IPS DF 19.7 (cell line): ENCODE results near the gene RSPRY1.
"Not testable (repeated sequence)": the region's sequence is repeated elsewhere in the genome, so short reads cannot be mapped to it uniquely, and the experiment has no call there.

Experiments
- DNase-seq: peaks from one replicate; pipeline ENCODE4 v3.0.0-alpha.2; 2013; ENCODE audit warnings: low read depth, low spot score

Gene RSPRY1

GRCh38 chr16:57255686-57256415 lies 69.7 kb downstream of the RSPRY1 start:
- no peak for DNase-seq

GRCh38 chr16:57256601-57257395 lies 70.7 kb downstream of the RSPRY1 start:
- no peak for DNase-seq

GRCh38 chr16:57257455-57258070 lies 71.4 kb downstream of the RSPRY1 start:
- DNase-seq, result no peak

DNA sequence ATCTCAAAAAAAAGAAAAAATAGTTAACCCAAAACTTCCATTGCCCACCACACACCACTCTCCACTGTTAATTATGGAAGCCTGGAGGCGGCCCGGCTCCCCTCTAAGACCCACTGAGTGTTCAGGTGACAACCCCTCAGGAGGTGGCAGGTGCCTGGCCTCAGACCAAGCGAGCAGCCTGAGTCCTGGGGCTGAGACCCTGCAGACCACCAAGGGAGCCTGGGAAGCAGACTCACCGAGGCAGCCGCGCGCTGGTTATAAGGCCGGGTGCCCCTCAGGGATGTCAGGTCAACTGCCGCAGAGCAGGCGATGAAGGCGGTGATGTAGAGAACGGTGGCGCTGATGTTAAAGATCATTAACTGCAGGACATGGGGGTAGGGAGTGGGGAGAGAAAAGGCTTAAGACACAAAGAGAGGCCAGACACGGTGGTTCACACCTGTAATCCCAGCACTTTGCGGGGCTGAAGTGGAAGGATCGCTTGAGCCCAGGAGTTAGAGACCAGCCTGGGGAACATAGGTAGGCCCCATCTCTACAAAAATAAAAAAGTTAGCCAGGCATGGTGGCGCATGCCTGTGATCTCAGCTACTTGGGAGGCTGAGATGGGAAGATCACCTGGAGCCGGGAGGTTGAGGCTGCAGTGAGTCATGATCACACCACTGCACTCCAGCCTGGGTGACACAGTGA lies 72.2 kb downstream of the RSPRY1 start:
- no peak for DNase-seq

GRCh38 chr16:57258910-57259475 lies 72.9 kb downstream of the RSPRY1 start:
- no peak for DNase-seq

GRCh38 chr16:57260294-57260929 lies 74.3 kb downstream of the RSPRY1 start:
- DNase-seq, result peak; percentile 74

DNA sequence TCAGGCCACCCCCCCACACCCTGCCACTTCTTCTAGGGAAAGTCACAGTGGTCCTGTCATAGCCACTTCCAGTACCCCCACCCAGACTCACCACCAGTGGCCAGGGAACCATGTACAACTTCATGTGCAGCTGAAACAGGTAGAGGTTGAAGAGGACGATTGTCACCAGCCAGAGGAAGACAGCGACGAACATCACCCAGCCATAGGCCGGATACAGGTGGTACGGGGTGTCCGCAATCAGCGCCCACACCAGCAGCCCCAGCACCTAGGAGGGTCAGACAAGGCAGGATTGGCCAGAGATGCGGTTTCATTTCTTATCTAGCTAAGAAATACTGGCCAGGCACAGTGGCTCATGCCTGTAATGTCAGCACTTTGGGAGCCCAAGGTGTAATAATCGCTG lies 75.7 kb downstream of the RSPRY1 start:
- DNase-seq, result no peak

DNA sequence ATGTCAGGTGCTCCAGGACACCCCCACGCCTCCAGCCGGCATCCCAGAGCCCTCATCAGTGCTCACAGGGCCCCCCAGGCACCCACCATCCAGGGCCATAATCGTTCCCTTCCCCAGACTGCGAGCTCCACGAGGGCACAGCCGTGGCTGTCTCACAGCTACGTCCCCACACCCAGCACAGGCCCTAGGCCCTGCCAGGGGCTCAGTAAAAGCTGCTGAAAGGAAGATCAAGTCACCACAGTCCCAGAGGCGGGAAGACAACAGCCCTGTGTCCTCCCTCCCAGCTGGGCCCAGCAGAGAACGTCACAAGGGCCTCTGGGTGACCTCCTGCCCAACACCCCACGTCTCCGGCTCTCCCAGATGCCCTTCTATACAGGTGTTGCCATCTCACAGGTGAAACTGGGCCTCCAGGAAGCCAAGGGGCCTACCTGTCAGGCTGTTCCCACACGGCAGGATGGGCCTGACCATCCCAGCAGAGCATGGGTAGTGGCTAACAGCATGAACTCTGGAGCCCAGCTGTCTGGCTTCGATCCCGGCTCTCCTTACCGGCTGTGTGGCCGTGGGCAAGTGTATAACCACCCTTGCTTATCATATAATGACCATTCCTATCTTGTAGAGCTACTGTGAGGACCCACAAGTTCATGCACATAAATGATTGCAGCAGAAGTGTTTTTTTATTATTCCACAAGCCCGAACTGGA lies 76.9 kb downstream of the RSPRY1 start:
- DNase-seq, result no peak

- DNase-seq, result no peak
Observed at GRCh38 chr16:57263541-57264351, 77.6 kb downstream of the RSPRY1 start.

GRCh38 chr16:57264381-57264780 lies 78.3 kb downstream of the RSPRY1 start:
- no peak for DNase-seq

- no peak for DNase-seq
Observed at GRCh38 chr16:57264950-57265371, 78.8 kb downstream of the RSPRY1 start.

DNA sequence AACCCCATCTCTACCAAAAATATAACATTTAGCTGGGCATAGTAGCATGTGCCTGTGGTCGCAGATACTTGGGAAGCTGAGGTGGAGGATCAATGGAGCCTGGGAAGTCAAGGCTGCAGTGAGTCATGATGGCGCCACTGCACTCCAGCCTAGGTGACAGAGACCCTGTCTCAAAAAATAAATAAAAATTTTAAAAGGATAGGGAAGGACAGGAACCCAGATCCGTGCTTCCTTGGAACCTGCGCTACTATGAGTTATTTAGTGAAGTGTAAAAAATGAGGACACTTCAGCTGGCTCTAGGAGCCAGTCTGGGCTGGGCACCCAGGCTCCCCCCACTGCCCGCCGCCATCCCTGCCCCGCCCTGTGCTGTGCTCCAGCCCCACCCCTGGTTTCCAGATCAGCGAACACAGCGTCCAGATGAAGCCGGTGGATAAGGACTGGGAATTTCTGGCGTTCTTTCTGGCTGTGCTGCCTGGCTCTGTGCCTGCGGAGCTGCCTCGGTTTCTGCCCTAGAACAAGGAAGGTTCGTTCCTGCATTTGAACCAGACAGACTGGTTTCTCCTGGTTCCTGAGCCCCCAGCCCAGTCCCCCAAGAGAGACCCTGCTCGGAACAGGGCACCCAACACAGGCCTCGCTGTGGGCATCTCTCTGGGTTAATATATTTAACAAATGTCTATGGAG lies 79.9 kb downstream of the RSPRY1 start:
- DNase-seq, result no peak

GRCh38 chr16:57266531-57267260 lies 80.6 kb downstream of the RSPRY1 start:
- DNase-seq, result no peak

GRCh38 chr16:57267343-57267742 lies 81.2 kb downstream of the RSPRY1 start:
- not testable (repeated sequence) for DNase-seq

DNA sequence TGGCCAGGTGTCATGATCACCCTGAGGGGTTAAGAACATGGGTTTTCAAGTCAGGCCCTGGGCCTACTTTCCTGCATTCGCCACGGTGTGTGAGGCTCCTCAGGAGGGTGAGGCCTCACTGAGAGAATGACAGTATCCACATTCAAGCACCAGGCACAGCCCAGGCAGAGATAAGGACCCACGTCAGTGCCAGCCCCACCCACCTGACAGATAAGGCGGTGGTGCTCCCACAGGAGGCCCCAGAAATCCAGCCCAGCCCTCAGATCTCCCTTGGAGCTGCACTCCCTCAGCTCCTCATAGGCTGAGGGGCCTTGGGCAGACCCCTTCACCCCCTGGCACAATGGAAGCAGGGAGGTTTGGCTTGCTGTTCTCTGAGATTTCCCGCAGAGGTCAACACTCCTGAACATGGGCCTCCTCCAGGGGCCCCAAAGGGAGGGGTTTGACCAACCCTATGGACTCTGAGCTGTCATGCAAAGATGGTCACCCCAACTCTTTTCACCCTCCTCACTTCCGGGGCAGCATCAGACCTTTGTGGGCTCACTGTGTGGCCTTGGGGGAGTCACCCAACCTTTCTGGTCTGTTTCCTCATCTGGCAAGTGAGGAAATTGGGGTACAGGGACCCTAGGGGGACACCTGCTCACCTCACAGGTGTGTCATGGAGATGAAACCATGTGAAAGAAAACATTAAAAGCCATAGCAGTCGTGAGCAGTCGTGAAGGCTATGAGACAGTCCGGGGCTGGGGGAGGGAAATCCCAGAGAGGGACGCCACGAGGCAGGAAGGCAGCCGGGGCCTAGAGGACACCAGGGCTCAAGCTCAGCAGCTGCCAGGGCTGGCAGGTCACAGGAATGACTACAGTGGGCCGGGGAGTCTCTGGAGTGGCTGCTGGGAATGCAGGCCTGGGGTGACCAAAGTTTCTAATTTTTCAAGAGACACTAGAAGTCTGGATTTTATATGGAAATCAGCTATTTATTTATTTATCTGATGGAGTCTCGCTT lies 83.0 kb downstream of the RSPRY1 start:
- DNase-seq, result no peak

- DNase-seq, result no peak
Observed at GRCh38 chr16:57270221-57271062, 84.3 kb downstream of the RSPRY1 start.

DNA sequence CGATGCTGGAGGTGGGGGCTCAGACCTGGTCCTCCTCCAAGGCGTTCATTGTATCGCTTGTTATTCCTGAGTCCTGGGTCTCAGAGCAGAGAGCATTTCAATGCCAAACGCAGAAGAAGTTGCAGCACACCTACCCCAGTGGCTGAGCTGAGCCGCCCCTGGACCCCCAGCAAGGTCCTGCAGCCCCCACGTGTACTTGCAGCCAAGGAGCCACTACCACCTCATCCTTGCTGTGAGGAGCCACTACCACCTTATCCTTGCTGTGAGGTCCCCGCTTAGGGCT lies 84.9 kb downstream of the RSPRY1 start:
- DNase-seq, result no peak
